IPS-NIHi7 (cell line): ENCODE measurements around the gene FXYD1.
"Not testable (repeated sequence)": the region's sequence is repeated elsewhere in the genome, so short reads cannot be mapped to it uniquely, and the experiment has no call there.

Experiments
- DNase-seq: peaks from one replicate; pipeline ENCODE4 v3.0.0; 2012; ENCODE audit warnings: mixed read lengths; ENCODE audit errors: extremely low spot score

The FXYD1 gene

GRCh38 chr19:35125270-35125717, 13.3 kb upstream of the FXYD1 start:
- no peak for DNase-seq

GRCh38 chr19:35125749-35126623, 12.6 kb upstream of the FXYD1 start:
- DNase-seq, result no peak

GRCh38 chr19:35126624-35126959, 12.0 kb upstream of the FXYD1 start:
- DNase-seq, result no peak

- no peak for DNase-seq
Measured at GRCh38 chr19:35127871-35128270, 10.8 kb upstream of the FXYD1 start.

GRCh38 chr19:35128398-35129057, 10.1 kb upstream of the FXYD1 start:
- DNase-seq, result no peak

GRCh38 chr19:35129724-35130274, 8.8 kb upstream of the FXYD1 start:
- DNase-seq, result not testable (repeated sequence)

GRCh38 chr19:35130761-35131720, 7.6 kb upstream of the FXYD1 start:
- DNase-seq, result no peak

GRCh38 chr19:35132254-35132653, 6.4 kb upstream of the FXYD1 start:
- no peak for DNase-seq

- DNase-seq, result no peak
Measured at GRCh38 chr19:35133826-35134225, 4.8 kb upstream of the FXYD1 start.

GRCh38 chr19:35134601-35135242, 3.9 kb upstream of the FXYD1 start, which contains the start of gene LGI4:
LGI4 (minus strand) TSS chr19:35135059; CDS start chr19:35134680, 379 bp downstream.
- DNase-seq, result no peak

GRCh38 chr19:35135389-35135909, 3.2 kb upstream of the FXYD1 start:
- peak; percentile 95 for DNase-seq

GRCh38 chr19:35136231-35136630, 2.4 kb upstream of the FXYD1 start:
- DNase-seq, result no peak

- DNase-seq, result no peak
Measured at GRCh38 chr19:35136977-35137702, 1.5 kb upstream of the FXYD1 start.

- no peak for DNase-seq
Measured at GRCh38 chr19:35140207-35140961, 1.8 kb downstream of the FXYD1 start.

GRCh38 chr19:35140962-35141836, 2.6 kb downstream of the FXYD1 start:
- DNase-seq, result peak; percentile 100

GRCh38 chr19:35141837-35142605, 3.4 kb downstream of the FXYD1 start:
- no peak for DNase-seq

- peak; percentile 65 for DNase-seq
Measured at GRCh38 chr19:35142606-35143230, 4.1 kb downstream of the FXYD1 start.
